Gastrocnemius medialis (tissue), 4 donors: ENCODE data around the gene SLC25A47.

Experiments used
- POLR2A ChIP-seq, 2 donors: fragments of 450-650 bp; IDR thresholded peaks; one replicate each; pipeline ENCODE4 v1.6.1; 2017; ENCODE audit warnings: antibody characterized with exemption in 2 of 2, mild to moderate bottlenecking in 2 of 2, moderate library complexity in 2 of 2
- TF ChIP-seq, protein P1 (sequence below), 5 experiments: fragments of 450-650 bp in 3 of 5; fragments of 200-600 bp in 2 of 5; sonication (generic) in 2 of 5; IDR thresholded peaks in 4 of 5; conservative IDR thresholded peaks in 1 of 5; 1 replicate in 4 of 5; 2 replicates in 1 of 5; pipeline ENCODE4 v1.5.1; 2016 to 2019; ENCODE audit warnings: antibody characterized with exemption in 5 of 5, mild to moderate bottlenecking in 3 of 5, moderate library complexity in 3 of 5

DNA sequence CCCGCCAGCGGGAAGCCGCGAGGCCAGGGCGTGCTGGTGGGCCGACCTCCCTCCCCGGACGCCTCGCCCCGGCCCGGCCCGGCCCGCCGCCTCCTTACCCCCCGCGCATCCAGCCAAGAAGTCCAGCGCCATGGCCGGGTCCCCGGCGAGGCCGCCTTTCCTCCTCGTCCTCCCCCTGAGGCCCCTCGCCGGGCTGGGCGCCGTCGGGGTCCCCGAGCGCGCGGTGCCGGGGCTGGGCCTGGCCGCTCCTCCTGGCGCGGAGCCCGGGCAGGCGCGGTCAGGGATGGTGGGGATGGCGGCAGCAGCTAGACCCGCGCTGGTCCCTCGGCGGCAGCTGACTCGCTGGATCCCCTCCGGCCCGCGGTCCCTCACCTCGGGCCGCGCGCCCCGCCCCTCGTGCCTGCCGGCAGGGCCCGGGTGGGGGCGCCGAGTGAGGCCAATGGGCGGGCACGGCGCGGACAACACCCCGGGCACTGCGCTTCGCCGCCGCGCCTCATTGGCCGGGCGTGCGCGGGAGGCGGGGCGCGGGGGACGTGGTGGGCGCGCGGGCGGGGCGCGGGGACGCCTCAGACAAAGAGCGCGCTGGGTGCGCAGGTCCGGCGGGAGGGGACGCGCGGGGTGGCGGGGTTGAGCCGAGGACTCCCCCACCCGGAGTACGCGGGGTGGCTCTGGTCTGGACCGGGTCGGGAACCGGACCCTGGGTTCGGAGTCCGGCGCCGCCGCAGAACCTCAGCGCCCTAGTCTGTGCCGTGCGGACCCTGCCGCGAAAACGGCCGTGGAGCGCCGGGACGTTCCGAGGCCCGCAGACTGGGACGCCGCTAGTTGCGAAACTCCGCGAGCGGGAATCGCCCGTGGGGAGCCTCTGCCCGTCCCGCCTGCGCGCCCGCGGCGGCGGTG, 16.8 kb upstream of the SLC25A47 start, which contains the start of gene SLC25A29:
- TF ChIP-seq, protein P1, sequence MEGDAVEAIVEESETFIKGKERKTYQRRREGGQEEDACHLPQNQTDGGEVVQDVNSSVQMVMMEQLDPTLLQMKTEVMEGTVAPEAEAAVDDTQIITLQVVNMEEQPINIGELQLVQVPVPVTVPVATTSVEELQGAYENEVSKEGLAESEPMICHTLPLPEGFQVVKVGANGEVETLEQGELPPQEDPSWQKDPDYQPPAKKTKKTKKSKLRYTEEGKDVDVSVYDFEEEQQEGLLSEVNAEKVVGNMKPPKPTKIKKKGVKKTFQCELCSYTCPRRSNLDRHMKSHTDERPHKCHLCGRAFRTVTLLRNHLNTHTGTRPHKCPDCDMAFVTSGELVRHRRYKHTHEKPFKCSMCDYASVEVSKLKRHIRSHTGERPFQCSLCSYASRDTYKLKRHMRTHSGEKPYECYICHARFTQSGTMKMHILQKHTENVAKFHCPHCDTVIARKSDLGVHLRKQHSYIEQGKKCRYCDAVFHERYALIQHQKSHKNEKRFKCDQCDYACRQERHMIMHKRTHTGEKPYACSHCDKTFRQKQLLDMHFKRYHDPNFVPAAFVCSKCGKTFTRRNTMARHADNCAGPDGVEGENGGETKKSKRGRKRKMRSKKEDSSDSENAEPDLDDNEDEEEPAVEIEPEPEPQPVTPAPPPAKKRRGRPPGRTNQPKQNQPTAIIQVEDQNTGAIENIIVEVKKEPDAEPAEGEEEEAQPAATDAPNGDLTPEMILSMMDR (IDR thresholded peaks at IDR 0.05 in 4 of 5, conservative IDR thresholded peaks at IDR 0.05 in 1 of 5): no peak
- TF ChIP-seq POLR2A (IDR thresholded peaks at IDR 0.05): peak; percentile 89 to 94
